Measurements from ENCODE around the gene HTATIP2.
A peak's percentile ranks its signal among the peaks of the same experiment; 100 is the strongest.
"Not testable (repeated sequence)": the region's sequence is repeated elsewhere in the genome, so short reads cannot be mapped to it uniquely, and the experiment has no call there.

HTATIP2 gene

GRCh38 chr11:20363500-20364340 is at the start of gene HTATIP2:
HTATIP2 (plus strand) TSS chr11:20363714; CDS start chr11:20364238, 524 bp downstream.
- DNase-seq (ENCODE audit: low read depth, low spot score) = peak; percentile 45

DNA sequence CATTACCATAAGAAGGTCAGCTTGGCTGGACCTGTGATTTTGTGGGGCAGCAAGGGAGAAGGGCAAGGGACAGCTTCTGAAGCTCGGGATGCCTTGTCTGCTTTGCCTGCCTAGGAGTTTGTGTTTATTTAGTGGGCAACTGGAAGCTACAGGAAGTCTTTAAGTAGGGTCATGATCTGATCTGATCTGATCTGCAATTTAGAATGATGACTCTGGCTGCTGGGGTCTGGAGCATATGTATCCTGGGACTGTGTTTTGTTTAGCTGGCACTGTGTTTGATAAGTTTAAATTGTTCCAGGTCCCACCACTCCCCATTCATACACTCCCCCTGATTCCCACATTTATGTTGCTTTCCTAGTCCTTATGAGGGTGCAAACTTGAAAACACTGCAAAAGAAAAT is 47.7 kb upstream of the HTATIP2 start:
- DNase-seq (ENCODE audit: low read depth, low spot score) = no peak

DNA sequence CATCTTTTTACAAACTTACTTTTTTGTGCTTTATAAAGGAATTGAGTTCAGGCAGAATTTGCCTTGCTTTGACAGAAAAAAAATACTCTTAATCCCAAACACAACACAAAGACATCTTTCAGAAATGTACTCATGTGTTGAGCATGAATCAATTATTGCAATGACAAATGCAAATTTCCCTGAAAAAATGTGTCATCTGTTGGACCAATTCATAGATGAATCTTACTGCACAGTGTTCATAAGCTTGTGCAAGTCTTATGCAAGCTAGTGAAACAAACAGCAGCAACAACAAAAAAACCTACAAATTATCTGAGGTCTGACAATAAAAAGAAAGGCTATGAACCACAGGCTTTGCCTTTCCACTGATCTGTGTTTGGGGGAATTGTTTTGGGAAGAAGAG is 42.3 kb upstream of the HTATIP2 start:
- no peak for DNase-seq (ENCODE audit: low read depth, low spot score)

- DNase-seq (ENCODE audit: low read depth, low spot score) = no peak
Measured at GRCh38 chr11:20327377-20327935, 36.1 kb upstream of the HTATIP2 start.

GRCh38 chr11:20336056-20336455 is 27.5 kb upstream of the HTATIP2 start:
- DNase-seq (ENCODE audit: low read depth, low spot score) = no peak

DNA sequence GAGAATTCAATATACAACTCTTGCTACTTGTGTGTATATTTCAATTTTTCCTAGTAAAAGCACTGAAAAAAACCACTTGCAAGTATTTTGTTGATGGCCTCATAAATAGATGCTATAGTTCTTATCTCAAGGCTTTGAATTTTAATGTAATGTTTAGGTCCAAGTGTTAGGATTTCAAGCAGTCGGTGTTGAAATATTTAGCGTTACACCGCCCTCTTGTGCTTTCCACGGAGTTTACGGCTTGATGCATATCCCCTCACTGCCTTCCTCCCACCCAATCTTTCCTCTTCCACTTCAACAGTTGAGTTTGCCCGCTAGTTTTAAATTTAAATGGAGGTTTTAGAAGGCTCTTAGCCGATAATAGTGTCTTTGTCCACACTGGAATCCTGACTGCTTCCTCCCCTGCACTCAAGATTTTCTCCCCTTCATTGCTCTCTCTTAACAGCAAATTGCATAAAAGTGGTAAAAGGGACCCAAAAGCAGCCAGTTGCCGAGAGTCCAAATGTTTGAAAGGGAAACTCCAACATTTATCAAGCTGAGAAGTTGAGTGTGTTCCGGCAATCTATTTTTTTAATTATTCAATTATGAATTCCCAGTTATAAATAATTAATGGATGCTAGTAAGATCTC is 25.9 kb upstream of the HTATIP2 start:
- no peak for DNase-seq (ENCODE audit: low read depth, low spot score)

DNA sequence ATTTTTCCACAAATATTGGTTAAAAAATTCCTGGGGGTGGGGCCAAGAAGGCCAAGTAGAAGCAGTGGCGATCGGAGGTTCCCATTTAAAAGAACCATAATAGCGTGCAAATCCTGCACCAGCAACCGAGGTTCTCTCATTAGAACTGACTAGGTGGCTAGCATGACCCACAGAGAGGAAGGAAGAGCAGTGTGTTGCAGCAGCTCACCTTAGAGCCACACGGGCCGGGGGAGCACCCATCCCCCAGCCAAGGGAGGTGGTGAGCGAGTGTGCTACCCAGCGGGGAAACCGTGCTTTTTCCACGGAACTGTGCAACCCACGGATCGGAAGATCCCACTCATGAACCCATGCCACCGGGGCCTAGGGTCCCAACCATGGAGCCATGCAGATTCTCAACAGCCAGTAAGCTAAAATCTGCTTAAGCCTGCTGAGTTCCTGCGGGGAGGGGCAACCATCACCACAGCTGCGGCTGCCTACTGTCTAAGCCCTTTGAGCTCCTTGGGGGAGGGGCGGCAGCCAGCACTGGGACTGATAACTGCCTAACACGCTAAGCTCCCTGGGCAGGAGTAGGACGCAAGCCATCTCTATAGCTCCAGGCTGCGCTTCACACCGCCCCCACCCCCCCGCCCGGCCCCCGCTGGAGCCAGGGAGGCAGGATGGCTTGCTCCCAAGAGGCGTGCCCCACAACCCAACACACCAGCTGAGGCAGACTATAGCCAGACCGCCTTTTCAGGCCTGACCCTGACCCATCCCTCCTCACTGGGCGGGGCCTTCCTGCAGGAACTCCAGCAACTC is 21.0 kb upstream of the HTATIP2 start:
- DNase-seq (ENCODE audit: low read depth, low spot score) = no peak

DNA sequence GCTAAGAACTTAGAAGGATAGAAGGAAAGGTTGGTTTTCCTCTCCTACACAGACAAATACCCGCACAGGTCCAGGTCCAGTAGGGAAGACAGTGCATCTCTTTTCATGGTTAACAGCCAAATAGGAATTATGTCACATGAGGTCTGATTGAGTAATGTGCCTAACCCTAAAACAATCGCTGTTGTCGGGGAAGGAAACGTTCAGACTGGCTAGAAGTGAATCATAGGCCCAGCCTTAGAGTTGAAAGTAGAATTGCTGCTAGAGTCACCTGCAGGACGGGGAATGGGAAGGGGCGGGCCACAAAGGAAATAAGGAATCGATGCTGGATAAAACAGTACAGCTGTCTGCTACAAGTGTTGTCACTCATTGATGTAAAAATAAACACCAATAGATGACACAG is 12.4 kb upstream of the HTATIP2 start:
- DNase-seq (ENCODE audit: low read depth, low spot score) = no peak

GRCh38 chr11:20351751-20352262 is 11.7 kb upstream of the HTATIP2 start:
- no peak for DNase-seq (ENCODE audit: low read depth, low spot score)

DNA sequence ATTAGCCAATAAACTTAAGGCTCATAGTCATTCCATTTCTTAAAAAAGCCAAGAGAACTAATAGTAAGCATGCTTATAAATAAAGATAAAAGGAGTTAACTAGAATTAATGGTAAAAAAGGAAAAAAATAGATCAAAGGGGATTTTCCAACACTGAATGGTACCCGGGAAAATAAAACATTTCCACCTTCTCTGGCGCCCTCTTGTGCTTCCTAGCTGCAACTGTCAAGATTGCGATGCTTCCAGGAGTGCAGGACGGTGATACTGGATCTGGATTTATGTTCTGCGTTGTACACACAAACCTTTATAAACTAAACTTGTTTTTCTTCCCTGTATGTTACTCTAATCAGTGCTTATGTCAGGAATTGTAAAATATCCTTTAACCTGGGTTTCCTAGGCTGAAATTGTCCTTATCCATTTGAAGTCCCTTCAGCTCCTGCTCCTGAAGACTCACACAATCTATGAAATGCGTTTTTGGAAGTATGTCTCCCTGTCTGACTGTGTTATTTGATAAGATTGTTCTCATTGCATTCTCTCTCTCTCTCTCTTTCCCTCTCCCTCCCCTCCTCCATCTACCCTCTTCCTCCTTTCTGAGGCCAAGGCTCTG is 9.6 kb upstream of the HTATIP2 start:
- DNase-seq (ENCODE audit: low read depth, low spot score) = no peak

GRCh38 chr11:20355221-20356219 is 8.0 kb upstream of the HTATIP2 start:
- DNase-seq (ENCODE audit: low read depth, low spot score) = no peak

GRCh38 chr11:20357150-20357549 is 6.4 kb upstream of the HTATIP2 start:
- DNase-seq (ENCODE audit: low read depth, low spot score) = no peak

DNA sequence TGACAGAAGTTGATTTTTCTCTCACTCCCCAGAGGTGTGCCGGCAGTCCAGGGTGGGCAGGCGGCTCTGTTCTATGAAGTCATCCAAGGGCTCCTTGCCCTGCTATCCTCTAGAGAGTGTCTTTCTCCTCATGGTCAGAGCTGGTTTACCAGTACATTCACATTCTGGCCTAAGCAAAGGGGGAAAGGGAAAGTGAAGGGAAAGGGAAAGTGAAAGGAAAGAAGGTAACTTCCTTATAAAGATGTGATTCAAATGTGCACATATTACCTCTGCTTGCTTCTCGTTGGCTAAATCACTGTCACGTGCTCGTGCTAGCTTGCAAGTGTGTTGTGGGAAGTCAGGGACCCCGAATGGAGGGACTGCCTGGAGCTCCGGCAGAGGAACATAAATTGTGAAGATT is 2.9 kb upstream of the HTATIP2 start:
- no peak for DNase-seq (ENCODE audit: low read depth, low spot score)

- DNase-seq (ENCODE audit: low read depth, low spot score) = no peak
Measured at GRCh38 chr11:20362481-20362880, 1.0 kb upstream of the HTATIP2 start.

DNA sequence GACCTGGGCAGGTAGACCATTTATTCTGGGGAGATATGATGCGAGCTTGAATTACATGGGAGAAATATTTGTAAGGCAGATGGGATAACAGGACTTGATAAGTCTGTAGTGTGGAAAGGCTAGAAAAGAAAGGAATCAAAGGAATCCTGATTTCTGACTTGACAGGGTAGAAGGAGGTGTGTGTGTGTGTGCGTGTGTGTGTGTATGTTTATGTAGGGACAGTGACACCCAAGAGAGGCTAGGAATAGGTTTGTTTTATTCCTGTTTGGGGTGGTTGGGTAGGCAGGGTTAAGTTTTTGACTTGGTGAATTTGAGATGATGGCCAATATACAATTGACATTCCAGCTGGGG is 390 bp upstream of the HTATIP2 start:
- DNase-seq (ENCODE audit: low read depth, low spot score) = no peak

- DNase-seq (ENCODE audit: low read depth, low spot score) = no peak
Measured at GRCh38 chr11:20364341-20364792, 853 bp downstream of the HTATIP2 start.

DNA sequence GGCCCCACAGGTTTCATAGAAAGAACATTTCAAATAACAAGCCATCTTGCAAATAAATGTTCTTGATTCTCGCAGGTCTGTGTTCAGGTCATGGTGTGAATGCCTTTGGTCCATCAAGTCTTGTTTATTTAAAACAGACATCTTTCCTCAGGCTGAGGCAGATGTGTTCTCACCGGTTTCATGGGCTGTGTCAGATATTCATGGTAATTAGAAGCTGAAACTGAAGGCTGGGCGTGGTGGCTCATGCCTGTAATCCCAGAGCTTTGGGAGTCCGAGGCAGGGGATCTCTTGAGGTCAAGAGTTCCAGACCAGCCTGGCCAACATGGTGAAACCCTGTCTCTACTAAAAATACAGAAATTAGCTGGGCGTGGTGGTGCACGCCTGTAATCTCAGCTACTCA is 2.0 kb downstream of the HTATIP2 start:
- not testable (repeated sequence) for DNase-seq (ENCODE audit: low read depth, low spot score)

DNA sequence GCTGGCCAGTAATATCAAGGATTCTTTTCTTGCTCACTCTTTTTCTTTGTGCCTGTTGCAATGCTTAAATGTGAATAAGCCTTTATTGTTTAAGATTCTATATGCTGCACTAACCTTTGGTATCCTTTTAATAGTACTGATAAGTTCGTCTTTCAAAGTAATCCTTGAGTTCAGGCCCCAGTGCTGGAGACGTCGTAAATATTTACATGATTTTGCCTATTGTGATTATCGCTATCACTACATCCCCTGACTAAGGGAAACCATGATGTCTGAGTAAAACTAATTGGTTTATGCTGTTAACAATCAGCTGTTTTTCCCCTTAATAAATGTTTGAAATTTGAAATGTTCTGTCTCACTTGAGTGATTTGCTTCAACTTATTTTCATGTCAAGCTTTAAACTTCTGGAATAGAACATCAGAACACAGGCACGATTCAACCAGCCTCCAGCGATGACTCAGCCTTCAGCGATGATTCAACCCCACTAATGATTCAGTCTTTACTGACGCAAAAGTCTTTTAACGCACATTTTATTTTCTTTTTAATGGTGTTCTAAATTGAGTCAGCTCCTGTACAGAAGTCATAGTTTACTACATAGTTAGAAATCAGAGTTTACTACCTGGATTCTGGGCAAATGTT is 3.9 kb downstream of the HTATIP2 start:
- peak; percentile 33 for DNase-seq (ENCODE audit: low read depth, low spot score)

DNA sequence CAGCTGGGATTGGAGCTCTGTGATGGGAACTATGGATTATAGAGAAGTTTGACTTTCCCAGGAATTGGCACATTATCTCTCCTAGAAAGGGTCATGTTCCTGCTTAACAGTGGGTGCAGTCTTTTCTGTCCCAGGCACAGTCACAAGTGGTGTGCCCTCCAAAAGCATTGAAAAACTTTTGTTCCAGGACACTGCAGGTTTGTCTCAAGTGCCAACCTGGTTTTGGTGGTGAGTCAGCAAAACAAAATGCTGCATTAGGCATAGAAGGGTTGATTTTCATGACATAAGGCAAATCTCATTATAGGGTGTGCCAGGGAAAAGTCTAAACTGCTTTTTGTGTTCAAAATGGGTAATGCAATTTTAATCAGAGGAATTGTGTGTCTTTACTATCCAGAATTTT is 4.9 kb downstream of the HTATIP2 start:
- DNase-seq (ENCODE audit: low read depth, low spot score) = no peak

DNA sequence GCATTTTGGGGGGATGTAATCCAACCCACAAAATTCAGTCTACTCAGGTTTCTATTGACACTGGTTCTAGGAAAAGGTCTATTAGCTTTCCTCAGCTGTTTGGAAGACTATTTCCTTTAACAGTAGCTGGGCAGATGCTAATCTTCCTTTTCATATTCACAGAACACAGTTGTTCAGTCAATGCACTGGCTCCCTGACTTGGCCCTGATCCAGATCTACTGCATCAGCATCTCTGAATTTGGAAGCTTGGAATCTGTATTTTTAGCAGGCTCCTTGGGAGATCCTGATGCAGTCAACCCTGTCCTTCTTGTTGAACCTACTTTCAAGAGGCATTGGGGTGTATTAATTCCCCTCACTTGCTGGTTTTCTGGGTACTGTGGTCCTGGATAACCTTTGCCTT is 6.3 kb downstream of the HTATIP2 start:
- DNase-seq (ENCODE audit: low read depth, low spot score) = no peak

Data from activated CD4-positive, CD25-positive, alpha-beta regulatory T cell treated with anti-CD3 and anti-CD28 coated beads, Interleukin-2, amount 50 U/mL, for 16 hours (primary cell).